ENCODE results near the gene BRINP1.

Gene BRINP1

DNA sequence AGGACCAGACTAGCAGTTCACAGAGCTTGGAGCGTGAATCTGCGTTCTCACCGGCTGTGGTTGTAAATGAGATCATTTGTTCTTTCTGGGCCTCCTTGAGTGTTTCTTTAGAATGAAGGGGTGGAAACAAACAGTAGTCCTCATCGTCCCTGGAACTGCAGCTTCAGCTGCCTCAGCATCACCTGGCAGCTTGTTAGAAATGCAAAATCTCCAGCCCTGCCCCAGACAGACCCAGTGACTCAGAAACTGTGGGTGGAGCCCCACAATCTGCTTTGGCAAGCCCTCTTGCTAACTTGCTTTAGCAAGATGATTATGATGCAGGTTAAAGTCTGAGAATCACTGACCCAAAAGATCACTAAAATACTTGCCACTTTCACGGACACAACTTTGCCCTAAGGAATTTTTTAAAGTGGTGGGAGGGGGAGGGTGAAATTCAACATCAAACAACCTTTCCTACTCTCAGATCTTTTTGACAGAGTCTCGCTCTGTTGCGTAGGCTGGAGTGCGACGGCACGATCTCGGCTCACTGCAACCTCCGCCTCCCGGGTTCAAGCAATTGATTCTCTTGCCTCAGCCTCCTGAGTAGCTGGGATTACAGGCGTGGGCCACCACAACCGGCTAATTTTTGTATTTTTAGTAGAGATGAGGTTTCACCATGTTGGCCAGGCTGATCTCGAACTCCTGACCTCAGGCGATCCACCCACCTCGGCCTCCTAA lies 86.0 kb downstream of the BRINP1 start:
- Histone ChIP-seq H3K36me3 (no peaks in the 10 kb centered on the region), H3K27ac (no peak overlapping the region), H3K27me3 (ENCODE audit: insufficient read depth, low read depth, severe bottlenecking) (no peaks in the 10 kb centered on the region), H3K9me3 (ENCODE audit: severe bottlenecking) (no peaks in the 10 kb centered on the region), H3K4me3 (ENCODE audit: low read depth, low read length) (no peak overlapping the region)
- DNase-seq = no peak
- TF ChIP-seq CTCF (IDR thresholded peaks at IDR 0.05; ENCODE audit: low read depth, low read length) = no peak

- TF ChIP-seq CTCF (IDR thresholded peaks at IDR 0.05; ENCODE audit: low read depth, low read length) = no peak
- no peaks in the 10 kb centered on the region for H3K36me3 ChIP-seq
- H3K4me3 ChIP-seq (ENCODE audit: low read depth, low read length) = no peak overlapping the region
- no peak overlapping the region for H3K27ac ChIP-seq
- H3K9me3 ChIP-seq (ENCODE audit: severe bottlenecking) = no peaks in the 10 kb centered on the region
- no peaks in the 10 kb centered on the region for H3K27me3 ChIP-seq (ENCODE audit: insufficient read depth, low read depth, severe bottlenecking)
- no peak for DNase-seq
Observed at GRCh38 chr9:119282476-119283077, 86.7 kb downstream of the BRINP1 start.

DNA sequence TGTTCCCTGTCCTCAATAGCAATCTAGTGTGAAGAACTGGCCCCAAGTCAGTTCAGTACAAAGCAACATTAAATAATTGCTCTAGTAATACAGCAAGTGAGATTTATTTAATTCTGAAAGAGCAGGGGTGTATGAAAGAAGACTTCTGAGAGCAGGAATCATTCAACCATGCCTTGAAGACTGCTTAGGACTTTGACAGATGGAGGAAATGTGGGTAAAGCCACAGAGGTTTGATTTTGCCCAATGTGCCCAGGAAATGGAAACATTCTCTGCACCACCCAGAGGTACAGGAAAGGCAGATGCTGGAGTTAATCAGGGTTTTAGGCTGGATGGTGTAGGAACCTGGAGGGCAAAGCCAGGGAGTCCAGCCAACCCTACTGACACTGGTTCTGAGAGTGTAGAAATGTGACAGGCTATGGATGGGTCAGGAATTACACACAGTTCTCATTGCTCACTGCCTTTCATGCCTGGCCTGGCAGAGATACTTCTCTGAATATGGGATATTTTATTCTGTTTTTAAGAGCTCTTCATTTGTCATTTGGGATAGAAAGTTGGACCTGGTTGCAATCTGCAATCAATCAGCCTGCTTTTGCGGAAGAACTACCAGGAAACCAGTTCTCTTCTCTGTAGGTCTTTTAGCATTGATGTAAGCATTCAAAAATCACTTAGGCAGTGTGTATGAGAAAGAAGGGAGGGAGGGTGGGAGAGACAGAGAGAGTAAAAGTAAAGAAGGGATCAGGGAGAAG lies 88.3 kb downstream of the BRINP1 start:
- Histone ChIP-seq H3K9me3 (ENCODE audit: severe bottlenecking) (no peaks in the 10 kb centered on the region), H3K27ac (no peak overlapping the region), H3K36me3 (no peaks in the 10 kb centered on the region), H3K4me3 (ENCODE audit: low read depth, low read length) (no peak overlapping the region), H3K27me3 (ENCODE audit: insufficient read depth, low read depth, severe bottlenecking) (no peaks in the 10 kb centered on the region)
- no peak for DNase-seq
- no peak for TF ChIP-seq CTCF (IDR thresholded peaks at IDR 0.05; ENCODE audit: low read depth, low read length)

GRCh38 chr9:119278171-119278570 lies 91.1 kb downstream of the BRINP1 start:
- no peak overlapping the region for H3K27ac ChIP-seq

DNA sequence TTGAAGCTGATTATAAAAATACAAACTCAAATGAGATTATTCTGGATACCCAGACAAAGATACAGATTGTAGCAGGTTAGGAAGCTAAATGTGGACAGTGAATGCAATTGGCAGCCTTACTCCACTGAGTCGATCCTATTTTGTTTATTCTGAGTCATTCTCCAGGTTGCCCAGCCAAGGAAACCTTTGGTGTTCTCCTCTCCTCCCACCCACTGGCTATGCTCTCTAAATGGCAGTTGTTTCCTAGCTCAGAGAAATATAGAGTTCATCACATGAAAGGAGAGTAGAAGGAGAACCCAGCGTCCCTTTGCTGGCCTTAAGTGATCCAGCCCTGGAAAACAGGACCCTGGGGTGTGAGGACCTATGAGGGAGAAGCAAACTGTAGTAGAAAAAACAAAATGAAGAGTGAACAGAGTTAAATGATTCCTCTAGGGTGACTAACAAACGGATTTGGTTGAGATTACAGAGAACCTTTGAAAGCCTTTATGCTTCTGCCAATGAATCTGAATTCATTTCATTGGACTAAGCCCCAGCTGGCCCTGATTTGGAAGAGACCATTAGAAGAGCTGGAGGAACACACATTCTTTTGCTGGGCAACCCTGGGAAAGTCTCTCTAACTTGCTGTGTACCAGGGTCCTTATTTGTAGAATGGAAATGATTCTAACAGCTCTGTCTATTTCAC lies 95.1 kb downstream of the BRINP1 start:
- H3K36me3 ChIP-seq = no peaks in the 10 kb centered on the region
- no peak for DNase-seq
- no peaks in the 10 kb centered on the region for H3K27me3 ChIP-seq (ENCODE audit: insufficient read depth, low read depth, severe bottlenecking)
- H3K4me3 ChIP-seq (ENCODE audit: low read depth, low read length) = no peak overlapping the region
- TF ChIP-seq CTCF (IDR thresholded peaks at IDR 0.05; ENCODE audit: low read depth, low read length) = no peak
- no peak overlapping the region for H3K27ac ChIP-seq
- no peaks in the 10 kb centered on the region for H3K9me3 ChIP-seq (ENCODE audit: severe bottlenecking)

More at GRCh38 chr9:119278171-119278570, 91.1 kb downstream of the BRINP1 start:
- no peak for DNase-seq
- no peaks in the 10 kb centered on the region for H3K9me3 ChIP-seq (ENCODE audit: severe bottlenecking)
- H3K4me3 ChIP-seq (ENCODE audit: low read depth, low read length) = no peak overlapping the region
- no peaks in the 10 kb centered on the region for H3K27me3 ChIP-seq (ENCODE audit: insufficient read depth, low read depth, severe bottlenecking)
- no peaks in the 10 kb centered on the region for H3K36me3 ChIP-seq
- no peak for TF ChIP-seq CTCF (IDR thresholded peaks at IDR 0.05; ENCODE audit: low read depth, low read length)

All from WERI-Rb-1 (cell line).